LHCN-M2 (cell line): ENCODE measurements around the gene LGALS7. TPM values are rescaled to one million over a fixed set of nuclear protein-coding genes. Genes with fewer than 3 reads are reported as not detected.

Experiments
- DNase-seq: peaks from one replicate; pipeline ENCODE4 v3.0.0-alpha.2; 2012; ENCODE audit warnings: low read depth
- total RNA-seq: library from RNA; depleted of rRNA; stranded (reverse); fragments of >200 nt; gene quantifications from 2 replicates; pipeline ENCODE4 v1.2.3, GENCODE V29; 2014; rRNA removed

The LGALS7 gene
- total RNA-seq, 1 experiment from 2014 or later, result not detected

GRCh38 chr19:38727868-38728660 is 45.3 kb downstream of the LGALS7 start:
- DNase-seq, result no peak

- no peak for DNase-seq
These were observed 45.9 kb downstream of the LGALS7 start for GRCh38 chr19:38727306-38727867.

GRCh38 chr19:38726761-38727301 is 46.5 kb downstream of the LGALS7 start:
- DNase-seq, result no peak

GRCh38 chr19:38726284-38726673 is 47.0 kb downstream of the LGALS7 start:
- no peak for DNase-seq

GRCh38 chr19:38725469-38726283 is 47.6 kb downstream of the LGALS7 start:
- no peak for DNase-seq

GRCh38 chr19:38723990-38724854 is 49.1 kb downstream of the LGALS7 start:
- no peak for DNase-seq

- DNase-seq, result no peak
These were observed 49.7 kb downstream of the LGALS7 start for GRCh38 chr19:38723606-38723965.

- no peak for DNase-seq
These were observed 50.2 kb downstream of the LGALS7 start for GRCh38 chr19:38722947-38723605.

- no peak for DNase-seq
These were observed 51.1 kb downstream of the LGALS7 start for GRCh38 chr19:38721979-38722773.

GRCh38 chr19:38721496-38721895 is 51.8 kb downstream of the LGALS7 start:
- no peak for DNase-seq

Other genes with a start within 250 kb of the LGALS7 start
- gene MAP4K1, start 155.6 kb downstream of the LGALS7 start, total RNA-seq, result 0.19 and 2.0 TPM in 2 replicates
- 279 and 320 TPM in 2 replicates for gene EIF3K, start 154.3 kb downstream of the LGALS7 start, total RNA-seq
- 451 and 519 TPM in 2 replicates for gene ACTN4, start 125.9 kb downstream of the LGALS7 start, total RNA-seq
- not detected in 2 replicates for gene CAPN12, start 29.0 kb downstream of the LGALS7 start, total RNA-seq
- not detected in 2 replicates for gene LGALS7B, start 15.7 kb upstream of the LGALS7 start, total RNA-seq
- not detected in 2 replicates for gene LGALS4, start 39.4 kb upstream of the LGALS7 start, total RNA-seq
- gene ECH1, start 58.3 kb upstream of the LGALS7 start, total RNA-seq, result 28.7 and 41.0 TPM in 2 replicates
- 289 and 297 TPM in 2 replicates for gene HNRNPL, start 76.5 kb upstream of the LGALS7 start, total RNA-seq
- gene RINL, start 104.8 kb upstream of the LGALS7 start, total RNA-seq, result 0.34 TPM in 1 of 2 replicates, not detected in the other
- gene SIRT2, start 126.1 kb upstream of the LGALS7 start, total RNA-seq, result 64.6 and 73.2 TPM in 2 replicates
- 20.3 and 21.8 TPM in 2 replicates for gene NFKBIB, start 126.5 kb upstream of the LGALS7 start, total RNA-seq
- not detected in 2 replicates for gene CCER2, start 138.7 kb upstream of the LGALS7 start, total RNA-seq
- 29.9 and 35.9 TPM in 2 replicates for gene SARS2, start 157.2 kb upstream of the LGALS7 start, total RNA-seq
- 67.2 and 80.3 TPM in 2 replicates for gene MRPS12, start 157.4 kb upstream of the LGALS7 start, total RNA-seq
- 26.3 and 31.2 TPM in 2 replicates for gene FBXO17, start 202.2 kb upstream of the LGALS7 start, total RNA-seq